Right lobe of liver (tissue), 4 donors: ENCODE measurements around the gene FTO.

Experiments used
- CTCF ChIP-seq, 4 donors: fragments of 200-600 bp in 3 of 4; fragments of 450-650 bp in 1 of 4; IDR thresholded peaks; one replicate each; pipeline versions ENCODE4 v1.5.1 to v1.8.0; 2016 to 2022; ENCODE audit warnings: antibody characterized with exemption in 4 of 4, mild to moderate bottlenecking in 2 of 4
- POLR2A ChIP-seq: fragments of 450-650 bp; IDR thresholded peaks from one replicate; pipeline ENCODE4 v1.6.1; 2017; ENCODE audit warnings: antibody characterized with exemption, mild to moderate bottlenecking
- donor health status: DM: no; HTN: no; CAD: no.
- donor health status: DM: no; HTN: no; CAD: no.
- donor health status: DM: no; HTN: yes; CAD: no.

- TF ChIP-seq CTCF (IDR thresholded peaks at IDR 0.05) (no peak), POLR2A (no peak)
Observed at GRCh38 chr16:54067322-54068065, 363.5 kb downstream of the FTO start.
